ENCODE results near the gene ZNF862.

The ZNF862 gene

GRCh38 chr7:149843566-149843965, 5.4 kb downstream of the ZNF862 start:
- in situ Hi-C loops (cut with HindIII; ENCODE audit: low sequenced_read_pairs): no loop called here

GRCh38 chr7:149844445-149844844, 6.3 kb downstream of the ZNF862 start:
- in situ Hi-C loops (cut with HindIII; ENCODE audit: low sequenced_read_pairs): no loop called here

- in situ Hi-C loops (cut with HindIII; ENCODE audit: low sequenced_read_pairs): no loop called here
These were observed 7.2 kb downstream of the ZNF862 start for GRCh38 chr7:149845257-149845980.

- in situ Hi-C loops (cut with HindIII; ENCODE audit: low sequenced_read_pairs): no loop called here
These were observed 7.8 kb downstream of the ZNF862 start for GRCh38 chr7:149846021-149846420.

GRCh38 chr7:149846436-149847046, 8.4 kb downstream of the ZNF862 start:
- in situ Hi-C loops (cut with HindIII; ENCODE audit: low sequenced_read_pairs): no loop called here

- in situ Hi-C loops (cut with HindIII; ENCODE audit: low sequenced_read_pairs): no loop called here
These were observed 11.0 kb downstream of the ZNF862 start for GRCh38 chr7:149849174-149849573.

GRCh38 chr7:149850007-149850594, 11.9 kb downstream of the ZNF862 start:
- in situ Hi-C loops (cut with HindIII; ENCODE audit: low sequenced_read_pairs): no loop called here

- in situ Hi-C loops (cut with HindIII; ENCODE audit: low sequenced_read_pairs): no loop called here
These were observed 12.5 kb downstream of the ZNF862 start for GRCh38 chr7:149850716-149851115.

- in situ Hi-C loops (cut with HindIII; ENCODE audit: low sequenced_read_pairs): no loop called here
These were observed 13.3 kb downstream of the ZNF862 start for GRCh38 chr7:149851449-149851848.

- in situ Hi-C loops (cut with HindIII; ENCODE audit: low sequenced_read_pairs): no loop called here
These were observed 15.0 kb downstream of the ZNF862 start for GRCh38 chr7:149853157-149853556.

- in situ Hi-C loops (cut with HindIII; ENCODE audit: low sequenced_read_pairs): no loop called here
These were observed 16.6 kb downstream of the ZNF862 start for GRCh38 chr7:149854611-149855360.

GRCh38 chr7:149855361-149856305, 17.5 kb downstream of the ZNF862 start:
- in situ Hi-C loops (cut with HindIII; ENCODE audit: low sequenced_read_pairs): no loop called here

- in situ Hi-C loops (cut with HindIII; ENCODE audit: low sequenced_read_pairs): no loop called here
These were observed 18.4 kb downstream of the ZNF862 start for GRCh38 chr7:149856583-149856982.

GRCh38 chr7:149859369-149859768, 21.2 kb downstream of the ZNF862 start:
- in situ Hi-C loops (cut with HindIII; ENCODE audit: low sequenced_read_pairs): no loop called here

GRCh38 chr7:149859876-149860275, 21.7 kb downstream of the ZNF862 start:
- in situ Hi-C loops (cut with HindIII; ENCODE audit: low sequenced_read_pairs): no loop called here

GRCh38 chr7:149860821-149861727, 22.9 kb downstream of the ZNF862 start:
- in situ Hi-C loops (cut with HindIII; ENCODE audit: low sequenced_read_pairs): no loop called here

GRCh38 chr7:149861728-149862045, 23.5 kb downstream of the ZNF862 start:
- in situ Hi-C loops (cut with HindIII; ENCODE audit: low sequenced_read_pairs): no loop called here

- in situ Hi-C loops (cut with HindIII; ENCODE audit: low sequenced_read_pairs): no loop called here
These were observed 24.0 kb downstream of the ZNF862 start for GRCh38 chr7:149862156-149862555.

- in situ Hi-C loops (cut with HindIII; ENCODE audit: low sequenced_read_pairs): no loop called here
These were observed 25.3 kb downstream of the ZNF862 start for GRCh38 chr7:149863500-149863899.

GRCh38 chr7:149864023-149864422, 25.8 kb downstream of the ZNF862 start:
- in situ Hi-C loops (cut with HindIII; ENCODE audit: low sequenced_read_pairs): no loop called here
